RCC 7860 (cell line): ENCODE measurements around the gene SPAG16.

ENCODE experiments used
- DNase-seq: peaks from one replicate; pipeline ENCODE4 v3.0.0-alpha.2; 2015; ENCODE audit warnings: low spot score
- FAIRE-seq: peaks from 2 replicates; lab custom pipeline; 2012; peaks lifted over from hg19 to GRCh38; lab: Jason Lieb, UNC

Gene SPAG16

DNA sequence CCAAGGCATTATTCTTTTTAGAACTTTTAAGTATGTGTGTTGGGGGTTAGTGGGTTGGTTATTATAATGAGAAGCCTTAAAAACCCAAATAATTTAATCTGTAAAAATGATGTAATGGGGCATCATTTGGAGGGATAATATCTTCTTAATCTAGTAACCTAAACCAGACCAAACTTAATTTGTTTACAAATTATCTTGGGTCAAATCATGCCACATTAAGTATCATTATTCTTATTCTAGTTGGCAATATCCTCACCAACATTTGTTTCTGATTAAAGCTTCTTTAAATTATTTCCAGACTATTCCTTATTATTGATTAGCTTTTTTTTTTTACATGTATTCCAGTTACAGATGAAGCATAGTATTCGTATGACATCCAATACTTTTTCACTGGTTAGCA lies 1041.1 kb downstream of the SPAG16 start:
- FAIRE-seq (no peak), DNase-seq (no peak)

DNA sequence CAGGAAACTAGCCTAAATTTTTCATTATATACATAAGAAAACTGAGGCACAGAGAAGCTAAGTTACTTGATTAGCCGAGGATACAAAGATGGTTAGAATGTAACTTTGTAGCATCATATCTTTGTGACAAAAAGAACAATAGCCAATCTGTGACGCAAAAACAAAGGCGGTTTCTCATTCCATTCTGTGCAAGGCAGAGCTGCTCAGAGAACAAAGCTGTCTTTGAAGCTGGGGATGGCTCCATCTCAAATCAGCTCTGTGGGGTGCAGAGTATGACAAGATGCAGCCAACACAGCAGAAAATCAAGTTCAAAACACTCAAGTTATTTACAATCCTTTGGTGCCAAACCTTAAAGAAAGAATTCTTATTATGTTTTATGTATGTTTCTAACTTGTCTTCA lies 1044.7 kb downstream of the SPAG16 start:
- FAIRE-seq, result no peak

DNA sequence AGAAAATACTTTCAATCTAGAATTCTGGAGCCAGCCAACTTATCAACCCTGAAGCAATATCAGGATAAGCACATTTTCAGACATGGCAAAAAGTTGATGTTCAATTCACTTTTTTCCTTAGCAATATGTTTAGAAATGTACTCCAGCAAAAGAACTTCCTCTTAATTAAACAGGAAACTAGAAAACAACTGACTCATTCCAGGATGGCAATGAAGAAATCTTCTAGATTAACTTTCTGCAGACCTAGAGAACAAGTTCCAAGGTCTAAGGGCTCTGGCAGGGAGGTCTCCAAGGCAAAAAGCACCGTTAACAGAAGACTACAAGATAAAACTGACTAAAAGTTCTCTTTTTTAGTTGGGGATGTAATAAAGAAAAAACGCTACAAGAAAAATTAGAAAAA lies 1057.4 kb downstream of the SPAG16 start:
- DNase-seq (no peak), FAIRE-seq (no peak)

More for the DNA sequence above, 1044.7 kb downstream of the SPAG16 start:
- no peak for DNase-seq

DNA sequence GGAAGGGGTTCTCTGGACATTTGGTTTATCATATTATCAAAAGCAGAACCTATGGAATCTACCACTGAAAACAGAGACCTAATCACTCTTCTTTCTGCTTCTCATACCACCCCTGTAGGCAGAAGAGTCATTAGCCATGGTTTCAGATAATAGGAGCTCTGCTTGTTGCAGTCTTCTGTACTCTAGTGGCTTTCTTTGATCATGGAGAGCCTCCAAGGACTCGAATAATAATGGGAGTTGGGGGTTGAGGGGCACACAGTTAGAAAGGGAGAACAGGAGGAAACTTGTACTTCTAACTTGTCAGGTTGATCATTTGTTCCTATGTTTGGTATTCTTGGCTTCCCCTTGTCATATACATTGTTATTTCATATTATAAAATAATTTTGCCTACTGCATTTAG lies 1074.2 kb downstream of the SPAG16 start:
- FAIRE-seq, result no peak

GRCh38 chr2:214361116-214361515 lies 1076.9 kb downstream of the SPAG16 start:
- no peak for DNase-seq
- no peak for FAIRE-seq

More for the DNA sequence above, 1074.2 kb downstream of the SPAG16 start:
- no peak for DNase-seq

DNA sequence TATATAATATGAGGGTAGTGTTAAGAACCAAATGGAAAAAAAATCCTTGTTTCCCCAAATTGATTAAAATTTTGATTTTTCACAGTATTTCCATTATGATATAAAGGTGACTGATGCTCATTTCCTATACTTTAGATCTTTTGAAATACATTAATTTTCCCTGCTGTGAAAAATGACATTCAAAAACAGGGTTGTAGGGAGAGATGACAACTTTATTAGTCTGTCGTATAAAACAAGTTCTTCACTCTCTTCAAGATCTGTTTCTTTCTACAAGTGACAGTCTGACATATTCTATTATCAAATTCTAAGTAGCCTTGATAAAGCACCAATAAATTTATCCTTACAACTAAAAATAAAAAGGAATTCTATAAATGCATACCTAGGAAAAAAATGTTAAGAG lies 1081.3 kb downstream of the SPAG16 start:
- DNase-seq (no peak), FAIRE-seq (no peak)

DNA sequence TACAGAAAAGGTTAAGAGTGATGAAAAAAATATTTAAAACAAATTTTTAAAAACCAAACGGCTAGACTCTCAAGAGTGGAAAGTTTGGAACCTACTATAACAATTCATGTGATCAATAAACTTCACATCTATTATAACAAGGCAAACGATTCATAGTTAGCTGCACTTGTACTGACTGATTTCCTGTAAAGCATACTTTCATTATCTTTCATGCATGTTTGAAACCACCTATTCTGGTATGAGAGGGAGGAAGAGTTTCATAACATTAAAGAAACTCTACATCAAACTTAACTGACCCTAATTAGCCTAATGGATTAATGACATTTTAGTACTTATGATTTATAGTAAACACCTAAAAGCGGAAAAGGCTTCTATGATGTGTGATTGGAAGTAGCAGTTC lies 1082.9 kb downstream of the SPAG16 start:
- FAIRE-seq (no peak), DNase-seq (no peak)

DNA sequence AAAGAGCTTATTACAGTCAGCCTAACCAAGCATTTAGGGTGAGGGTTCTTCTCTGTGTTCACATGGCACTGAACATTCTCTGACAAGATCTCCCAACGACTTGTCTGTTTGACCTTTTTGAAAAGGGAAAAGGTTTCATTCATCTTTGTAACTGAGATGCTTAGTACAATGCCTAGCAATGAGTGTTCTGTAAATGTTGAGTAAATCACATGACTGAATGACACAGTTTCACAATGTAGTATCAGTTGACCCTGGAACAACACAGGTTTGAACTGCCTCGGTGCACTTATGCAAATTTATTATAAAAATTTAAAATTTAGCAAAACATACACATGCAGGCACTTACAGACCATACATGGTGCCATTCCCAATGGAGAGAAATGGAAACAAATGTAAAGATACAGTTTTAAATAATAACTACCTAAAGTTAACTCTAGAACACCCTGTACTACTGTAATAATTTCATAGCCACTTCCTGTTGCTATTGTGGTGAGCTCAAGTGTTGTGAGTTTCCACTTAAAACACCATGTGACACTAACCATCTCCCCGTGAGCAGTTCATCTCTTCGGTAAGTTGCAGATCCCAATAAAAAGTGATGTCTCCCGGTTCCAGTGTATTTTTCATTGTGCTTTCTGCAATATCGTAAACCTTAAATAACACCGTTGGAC lies 1092.5 kb downstream of the SPAG16 start:
- DNase-seq, result no peak
- FAIRE-seq, result no peak

DNA sequence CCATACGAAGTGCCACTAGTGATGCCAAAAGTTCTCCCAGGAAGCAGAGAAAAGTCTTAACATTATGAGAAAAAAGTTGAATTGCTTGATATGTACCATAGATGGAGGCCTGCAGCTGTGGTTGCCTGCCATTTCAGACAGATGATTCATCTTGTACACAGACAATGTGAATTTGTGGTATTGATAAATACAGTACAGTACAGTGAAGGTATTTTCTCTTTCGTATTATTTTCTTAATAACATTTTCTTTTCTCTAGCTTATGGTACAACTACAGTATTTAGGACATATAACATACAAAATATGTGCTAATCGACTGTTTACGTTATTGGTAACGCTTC lies 1093.0 kb downstream of the SPAG16 start:
- FAIRE-seq (no peak), DNase-seq (no peak)

- FAIRE-seq (no peak), DNase-seq (no peak)
These were observed 1094.3 kb downstream of the SPAG16 start for GRCh38 chr2:214378455-214379103.

- FAIRE-seq (no peak), DNase-seq (no peak)
These were observed 1095.0 kb downstream of the SPAG16 start for GRCh38 chr2:214379227-214379626.

GRCh38 chr2:214380681-214381080 lies 1096.4 kb downstream of the SPAG16 start:
- DNase-seq (no peak), FAIRE-seq (no peak)

GRCh38 chr2:214382229-214382628 lies 1098.0 kb downstream of the SPAG16 start:
- FAIRE-seq, result no peak

DNA sequence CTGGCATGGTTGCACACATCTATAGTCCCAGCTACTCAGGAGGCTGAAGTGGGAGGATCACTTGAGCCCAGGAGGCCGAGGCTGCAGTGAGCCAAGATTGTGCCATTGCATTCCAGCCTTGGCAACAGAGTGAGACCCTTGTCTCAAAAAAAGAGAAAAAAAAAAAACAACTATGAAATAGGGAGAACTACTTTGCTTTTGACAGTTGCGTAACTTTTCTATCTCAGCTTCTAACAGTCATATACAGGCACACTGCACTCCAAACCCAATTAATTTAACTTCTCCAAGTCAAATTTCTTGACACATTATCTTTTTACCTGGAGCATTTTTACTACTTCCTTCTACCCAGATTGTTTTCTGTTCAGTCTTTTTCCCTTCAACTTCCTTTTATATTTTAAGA lies 1102.5 kb downstream of the SPAG16 start:
- no peak for FAIRE-seq
- no peak for DNase-seq

More at GRCh38 chr2:214382229-214382628, 1098.0 kb downstream of the SPAG16 start:
- DNase-seq, result no peak

GRCh38 chr2:214389334-214389733 lies 1105.1 kb downstream of the SPAG16 start:
- FAIRE-seq, result no peak

DNA sequence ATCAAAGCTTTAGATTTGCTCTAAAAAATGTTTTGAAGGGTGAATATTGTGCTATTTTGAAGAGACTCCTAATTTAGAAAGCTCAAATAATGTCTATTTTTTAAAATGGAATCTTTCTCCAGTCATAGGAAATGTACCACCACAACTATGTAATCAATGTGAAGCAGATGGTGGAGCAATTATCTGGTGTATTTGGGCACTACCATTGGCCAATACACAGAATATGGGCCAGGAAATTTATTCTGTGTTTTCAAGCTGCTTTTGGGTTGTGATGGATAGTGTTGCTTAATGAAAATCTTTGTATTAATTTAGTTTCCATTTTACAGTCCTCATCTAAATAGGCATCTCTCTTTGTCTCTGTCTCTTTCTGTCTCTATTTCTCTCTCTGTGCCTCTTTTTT lies 1109.5 kb downstream of the SPAG16 start:
- FAIRE-seq (no peak), DNase-seq (no peak)

More at GRCh38 chr2:214389334-214389733, 1105.1 kb downstream of the SPAG16 start:
- DNase-seq, result no peak

DNA sequence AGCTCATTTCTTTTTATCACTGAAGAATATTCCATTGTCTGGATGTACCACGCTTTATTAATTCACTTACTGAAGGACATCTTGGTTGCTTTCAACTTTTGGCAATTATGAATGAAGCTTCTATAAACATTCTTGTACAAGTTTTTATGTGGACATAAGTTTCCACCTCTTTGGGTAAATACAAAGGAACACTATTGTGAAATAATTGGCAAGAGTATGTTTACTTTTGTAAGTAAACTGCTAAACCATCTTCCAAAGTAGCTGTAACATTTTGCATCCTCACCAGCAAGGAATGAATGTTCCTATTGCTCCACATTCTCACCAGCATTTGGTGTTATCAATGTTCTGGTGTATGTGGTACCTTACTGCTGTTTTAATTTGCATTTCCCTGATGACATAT lies 1110.8 kb downstream of the SPAG16 start:
- DNase-seq, result no peak

DNA sequence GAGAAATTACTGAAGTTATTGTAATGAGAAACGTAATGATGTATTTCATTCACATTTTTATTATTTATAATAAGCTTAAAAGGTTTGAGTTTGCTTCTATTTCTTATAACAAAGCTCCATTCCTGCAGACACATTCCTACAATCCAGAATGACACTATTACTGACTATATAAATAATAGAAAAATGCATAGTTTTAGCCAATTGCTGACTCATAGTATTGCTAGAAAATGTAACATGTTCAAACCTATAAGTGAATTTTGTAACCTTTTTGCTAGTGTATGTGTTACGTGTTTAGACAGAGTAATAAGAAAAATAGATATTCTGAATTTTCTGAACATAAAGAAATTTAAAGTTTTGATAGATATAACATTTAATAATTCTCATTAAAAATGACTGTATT lies 1117.3 kb downstream of the SPAG16 start:
- DNase-seq (no peak), FAIRE-seq (no peak)

More for the DNA sequence above, 1110.8 kb downstream of the SPAG16 start:
- FAIRE-seq, result no peak

DNA sequence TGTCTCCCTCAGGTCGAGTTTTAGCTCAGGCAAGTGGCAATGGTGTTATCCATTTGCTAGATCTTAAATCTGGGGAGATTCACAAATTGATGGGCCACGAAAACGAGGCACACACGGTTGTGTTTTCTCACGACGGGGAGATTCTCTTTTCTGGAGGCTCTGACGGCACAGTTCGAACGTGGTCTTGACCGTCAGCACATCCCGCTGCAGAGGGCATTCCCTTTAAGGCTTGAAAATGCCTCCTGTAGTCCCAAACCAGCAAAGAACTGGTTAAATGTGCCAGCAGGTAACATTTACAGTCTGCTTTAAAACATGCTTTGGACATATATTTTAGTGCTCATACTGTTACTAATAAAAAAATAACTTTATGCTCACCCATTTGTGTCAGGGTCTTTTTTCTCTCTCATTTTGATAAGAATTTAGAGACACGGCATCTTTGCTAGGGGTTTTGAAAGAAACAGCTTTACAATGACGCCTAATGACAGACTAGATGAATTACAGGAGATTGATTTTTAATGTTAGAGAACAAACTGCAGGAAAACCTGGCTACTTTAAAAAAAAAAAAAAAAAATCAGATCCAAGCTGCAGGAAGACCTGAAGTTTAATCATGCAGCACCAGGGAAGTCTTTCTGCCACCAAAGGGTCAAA lies 1126.0 kb downstream of the SPAG16 start:
- no peak for DNase-seq

DNA sequence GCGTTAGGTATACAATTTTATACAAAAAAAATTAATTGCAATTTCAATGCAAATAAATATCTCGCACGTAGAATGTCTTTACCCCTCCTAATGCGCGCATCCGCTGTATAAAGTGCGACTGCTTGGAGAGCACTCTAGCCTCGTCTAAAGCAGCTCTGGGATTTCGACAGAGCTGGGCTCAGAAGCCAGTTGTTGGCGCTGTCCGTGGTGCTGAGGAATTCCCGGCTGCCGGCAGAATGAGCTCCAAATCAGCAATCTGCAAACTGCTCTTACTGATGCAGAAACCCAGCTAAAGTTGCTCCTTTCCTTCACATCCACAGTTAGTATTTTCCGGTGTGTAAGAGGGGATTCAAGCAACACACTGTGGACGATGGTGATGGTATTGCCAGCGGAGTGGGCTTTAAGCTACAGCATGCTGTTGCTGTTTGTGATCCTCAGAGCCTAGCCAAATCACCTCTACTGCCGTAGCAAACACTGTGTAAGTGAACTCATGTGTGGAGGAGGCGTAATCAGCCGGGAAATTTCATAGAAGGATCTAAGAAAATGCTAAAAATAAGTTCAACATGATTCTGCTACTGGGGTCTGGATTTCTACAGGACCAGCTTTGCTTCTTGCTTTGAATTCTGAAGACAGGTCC lies 1126.8 kb downstream of the SPAG16 start, which contains the start of gene VWC2L:
TSS of gene VWC2L (plus strand) at position 137 of the 637 bp plus-strand sequence. CDS start 3,140 bp downstream, outside the sequence.
- FAIRE-seq, result no peak
- DNase-seq, result peak; percentile 34

More for the DNA sequence above, 1126.0 kb downstream of the SPAG16 start:
- FAIRE-seq, result no peak

DNA sequence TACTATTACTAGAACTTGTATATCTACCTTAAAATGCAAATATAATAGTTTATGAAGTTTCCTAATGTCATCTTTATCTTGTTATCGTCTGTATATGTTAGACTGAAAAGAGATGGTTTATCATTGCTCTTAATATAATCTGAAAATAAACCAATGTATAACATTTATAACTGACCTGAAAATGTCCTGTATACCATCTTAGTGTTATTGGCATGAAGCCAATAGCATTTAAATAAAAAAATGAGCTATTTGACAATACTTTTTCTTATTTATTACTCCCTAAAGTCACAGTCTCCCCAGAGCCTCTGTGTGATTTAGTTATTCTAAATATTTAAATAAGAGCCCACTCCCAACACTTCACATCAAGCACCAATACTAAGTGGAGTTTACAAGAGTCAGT lies 1128.4 kb downstream of the SPAG16 start:
- FAIRE-seq (no peak), DNase-seq (no peak)
